Effector CD4-positive, alpha-beta T cell (primary cell): ENCODE data around the gene VPS52.

ENCODE experiments used
- DNase-seq: peaks from one replicate; pipeline ENCODE4 v3.0.0-alpha.2; 2020
- total RNA-seq: gene quantifications from one replicate; lab custom pipeline; 2026; lab: John Stamatoyannopoulos, UW

The VPS52 gene
- 49.3 reads per million, percentile 68 among the genes with 10 or more reads in this experiment for total RNA-seq

GRCh38 chr6:33271468-33272274, at the start of gene VPS52, which contains the start of gene RPS18:
Gene VPS52 (minus strand): TSS chr6:33271876. CDS start chr6:33271675, 201 bp downstream.
Gene RPS18 (plus strand): TSS chr6:33272075. CDS start chr6:33272120, 45 bp downstream.
- DNase-seq = peak; percentile 89

- DNase-seq = no peak
Observed at GRCh38 chr6:33321227-33321626, 49.6 kb upstream of the VPS52 start.

DNA sequence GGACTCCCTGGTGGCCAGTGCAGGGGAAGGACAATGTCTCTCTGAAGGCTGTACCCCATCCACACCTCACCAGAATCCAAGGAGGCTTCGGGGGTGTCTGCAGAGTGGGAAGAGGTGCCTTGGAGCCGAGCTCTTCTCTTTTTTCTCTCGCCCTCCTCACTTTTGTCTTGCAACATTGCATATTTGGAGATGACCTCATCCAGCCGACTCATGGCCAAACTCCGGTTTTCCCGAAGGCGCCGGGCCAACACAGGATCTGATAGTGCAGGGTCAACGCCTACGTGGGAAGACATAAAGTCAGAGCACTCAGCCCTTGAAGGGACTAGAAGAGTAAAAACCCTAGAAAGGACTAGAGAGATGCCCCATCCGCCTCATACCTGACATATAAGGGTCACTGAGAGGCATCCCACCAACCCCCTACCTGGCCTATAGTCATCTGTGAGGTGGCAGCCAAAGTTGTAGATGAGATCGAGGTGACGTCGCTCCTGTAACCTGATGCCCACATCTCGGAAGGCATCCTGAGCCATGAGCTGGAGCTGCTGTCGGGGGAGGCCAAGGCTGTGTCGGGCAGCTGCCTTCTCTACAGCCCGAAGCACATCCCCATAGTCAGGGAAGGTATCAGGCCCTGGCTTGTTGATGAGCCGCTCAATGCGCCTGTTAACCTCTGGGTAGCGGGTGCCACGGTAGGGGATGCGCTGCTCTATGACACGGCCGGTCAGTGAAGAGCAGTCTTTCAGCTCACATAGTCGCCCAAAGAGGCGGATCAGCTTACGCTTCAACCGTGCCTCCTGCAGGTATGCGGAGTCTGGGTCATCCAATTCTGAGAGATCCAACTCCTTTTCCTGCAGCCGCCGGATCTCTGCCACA, 48.9 kb upstream of the VPS52 start:
- no peak for DNase-seq

DNA sequence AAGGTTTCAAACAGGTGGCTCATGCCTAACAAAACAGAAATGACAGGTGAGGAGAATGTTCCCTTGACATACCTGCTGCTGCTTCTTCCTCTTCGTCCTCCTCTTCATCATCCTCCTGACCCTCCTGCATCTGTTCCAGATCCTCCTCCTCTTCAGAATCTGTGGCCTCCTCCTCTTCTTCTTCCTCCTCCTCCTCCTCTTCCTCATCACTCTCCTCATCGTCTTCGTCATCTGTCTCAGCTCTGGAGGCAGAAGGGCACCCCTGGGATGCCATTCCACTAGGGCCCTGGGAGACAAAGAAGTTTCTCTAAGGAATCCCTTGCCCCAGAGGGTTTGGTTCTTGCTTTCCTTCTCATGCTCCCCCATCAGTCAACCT, 48.3 kb upstream of the VPS52 start:
- DNase-seq = no peak

GRCh38 chr6:33318426-33319073, 46.9 kb upstream of the VPS52 start:
- no peak for DNase-seq

DNA sequence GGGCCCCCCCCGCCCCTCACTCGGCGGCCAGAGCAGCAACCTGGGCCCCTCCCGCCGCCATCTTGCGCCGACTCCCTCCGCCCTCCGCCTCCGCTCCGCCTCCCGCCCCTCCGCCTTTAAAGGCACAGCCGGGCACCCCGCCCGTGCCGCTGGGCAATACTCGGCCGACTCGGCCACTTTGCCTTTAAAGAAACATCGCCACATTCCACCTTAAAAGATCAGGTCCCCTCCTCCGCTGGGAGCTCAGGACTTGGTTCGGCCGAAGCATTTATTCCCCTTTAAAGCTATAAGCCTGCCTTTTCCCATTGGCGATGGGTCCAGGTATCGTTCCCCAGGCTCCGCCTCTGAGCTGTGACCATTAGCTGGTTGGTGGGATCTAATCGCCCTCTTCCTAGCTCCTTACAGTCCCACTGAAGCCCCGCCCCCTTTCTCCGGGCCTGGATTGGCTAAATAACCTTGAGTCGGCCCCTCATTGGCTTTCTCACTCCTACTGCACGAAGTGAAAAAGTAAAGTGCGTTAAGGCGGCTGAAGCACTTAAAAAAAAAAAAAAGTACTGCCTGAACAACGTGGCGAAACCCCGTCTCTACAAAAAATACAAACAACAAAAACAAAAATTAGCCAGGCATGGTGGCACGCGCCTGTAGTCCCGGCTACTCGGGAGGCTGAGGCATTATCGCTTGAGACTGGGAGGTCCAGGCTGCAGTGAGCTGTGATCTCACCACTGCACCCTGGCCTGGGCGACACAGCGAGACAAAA, 46.2 kb upstream of the VPS52 start, which contains the start of gene ZBTB22:
Gene ZBTB22, minus strand, starts transcription at position 76 of the 757 bp plus-strand sequence. CDS start 828 bp downstream, outside the sequence.
- DNase-seq = peak; percentile 95

- no peak for DNase-seq
Observed at GRCh38 chr6:33317419-33317668, 45.7 kb upstream of the VPS52 start.

- DNase-seq = no peak
Observed at GRCh38 chr6:33316603-33317418, 45.1 kb upstream of the VPS52 start.

DNA sequence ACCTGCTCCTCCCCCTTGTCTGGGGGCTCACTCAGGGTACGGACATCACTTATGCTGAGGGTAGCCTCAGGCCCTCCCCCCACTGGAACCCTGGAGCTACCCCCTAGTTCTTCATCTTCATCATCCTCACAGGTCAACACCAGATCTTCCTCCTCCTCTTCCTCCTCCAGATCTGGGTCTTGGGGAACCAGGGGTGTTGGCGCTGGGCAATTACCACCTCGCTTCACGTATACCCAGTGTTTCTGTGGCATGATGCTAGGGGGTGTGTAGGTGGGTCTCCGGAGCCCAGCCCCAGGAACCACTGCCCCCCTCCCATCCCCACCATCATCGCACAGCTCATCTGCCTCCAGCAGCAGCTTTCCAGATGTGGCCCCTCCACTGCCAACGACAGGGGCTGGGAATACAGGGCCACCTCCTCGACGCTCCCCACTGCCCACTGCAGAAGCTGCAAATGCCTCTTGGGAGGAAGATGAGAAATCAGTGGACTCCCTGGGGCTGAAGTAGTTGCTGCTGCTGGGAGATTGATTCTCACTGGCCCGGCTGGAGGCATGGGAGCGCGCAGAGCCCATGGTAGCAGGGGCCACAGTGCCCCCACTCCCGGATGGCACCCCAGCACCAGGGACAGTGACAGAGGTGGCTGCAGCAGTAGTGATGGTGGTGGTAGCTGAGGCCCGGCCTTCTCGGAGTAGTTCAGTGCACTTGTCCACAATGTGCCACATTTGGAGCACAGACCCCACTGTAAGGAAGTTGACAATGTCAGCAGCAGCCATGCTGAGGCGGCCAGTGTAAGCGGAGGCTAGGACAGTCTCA, 44.3 kb upstream of the VPS52 start:
- DNase-seq = no peak

DNA sequence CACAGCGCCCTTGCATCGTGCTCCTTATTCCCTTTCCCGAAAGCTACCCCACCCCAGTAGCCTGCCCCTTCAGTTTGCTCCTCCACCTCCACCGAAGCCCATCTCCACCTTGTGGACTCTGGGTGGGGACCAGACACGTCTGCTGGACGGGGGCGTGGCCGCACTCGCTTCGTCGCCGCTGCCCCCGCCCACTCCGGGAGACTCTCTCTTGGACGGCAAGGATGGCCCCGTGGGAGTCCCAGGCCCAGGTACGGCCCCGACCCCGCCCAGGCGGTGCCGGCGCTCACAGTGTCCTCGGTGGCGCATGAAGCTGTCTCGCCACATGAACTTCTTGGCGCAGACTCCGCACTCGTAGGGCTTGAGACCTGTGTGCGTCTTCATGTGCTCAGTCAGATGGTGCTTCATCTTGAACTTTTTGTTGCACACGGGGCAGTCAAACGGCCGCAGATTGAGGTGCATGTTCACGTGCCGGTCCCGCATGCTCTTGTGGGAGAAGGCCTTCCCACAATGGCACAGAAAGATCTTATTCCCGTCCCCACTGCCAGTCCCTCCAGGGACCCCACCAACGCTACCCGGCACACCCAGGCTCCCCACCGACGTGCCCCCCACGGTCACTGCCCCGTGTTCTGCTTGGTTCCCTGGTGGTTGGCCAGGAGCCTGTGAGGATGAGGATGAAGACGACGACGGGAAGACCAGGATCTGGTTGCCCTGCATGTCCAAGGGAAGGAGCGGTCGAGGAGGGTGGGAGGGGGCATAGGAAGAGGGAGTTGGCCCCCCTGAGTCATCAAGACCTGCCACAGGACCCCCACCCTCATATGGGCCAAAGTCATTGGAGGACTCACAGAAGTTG, 43.5 kb upstream of the VPS52 start:
- no peak for DNase-seq

DNA sequence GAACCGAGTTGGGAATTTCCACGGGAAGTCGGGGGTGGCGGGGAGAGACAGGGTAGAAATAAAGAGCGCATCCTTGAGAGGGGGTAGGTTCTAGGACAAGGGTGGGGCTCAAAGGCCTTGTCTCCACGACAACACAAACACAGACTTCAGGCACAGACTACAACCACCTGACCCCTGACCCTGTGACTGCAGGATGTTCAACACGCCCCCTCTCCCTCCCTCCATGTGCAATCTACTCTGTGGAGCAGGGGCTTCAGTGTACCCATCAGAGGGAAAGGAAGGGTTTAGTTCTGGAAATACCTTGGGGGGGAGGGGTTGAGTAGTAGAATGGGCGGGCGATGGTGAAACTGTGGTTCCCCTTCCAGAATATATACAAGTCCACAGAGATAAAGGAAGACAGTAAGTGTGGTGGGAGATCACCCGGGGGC, 42.9 kb upstream of the VPS52 start:
- peak; percentile 73 for DNase-seq

GRCh38 chr6:33313709-33314514, 42.2 kb upstream of the VPS52 start, which contains the start of gene TAPBP:
Gene TAPBP (minus strand): TSS chr6:33314078. CDS start chr6:33314041, 37 bp downstream.
- DNase-seq = peak; percentile 84

DNA sequence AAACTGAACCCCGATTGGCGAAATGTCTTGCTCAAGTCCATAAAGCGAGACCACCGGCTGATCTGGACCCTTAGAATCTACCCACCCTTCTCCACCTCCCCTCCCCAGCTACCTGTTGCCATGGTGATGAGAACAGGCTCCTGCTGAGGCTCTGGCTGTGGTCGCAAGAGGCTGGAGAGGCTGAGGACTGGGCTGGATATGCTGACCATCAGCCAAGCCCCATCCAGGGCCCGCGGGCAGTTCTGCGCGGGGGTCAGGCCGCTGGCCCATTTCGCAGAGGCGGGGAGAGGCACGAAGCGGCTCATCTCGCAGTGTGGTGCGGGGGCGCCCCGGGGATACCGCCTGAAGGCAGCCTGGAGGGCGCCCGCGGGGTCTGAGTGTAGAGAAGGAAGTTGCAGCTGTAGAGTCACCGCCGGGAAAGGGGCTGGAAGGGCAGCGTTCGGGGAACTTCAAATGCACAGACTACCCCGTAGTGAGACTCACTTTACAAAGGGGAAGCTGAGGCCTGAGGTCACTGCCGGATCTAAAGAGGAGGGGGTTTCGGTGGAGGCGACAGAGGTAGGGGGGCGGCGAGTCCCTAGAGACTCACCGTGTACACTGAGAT, 41.5 kb upstream of the VPS52 start:
- peak; percentile 25 for DNase-seq

DNA sequence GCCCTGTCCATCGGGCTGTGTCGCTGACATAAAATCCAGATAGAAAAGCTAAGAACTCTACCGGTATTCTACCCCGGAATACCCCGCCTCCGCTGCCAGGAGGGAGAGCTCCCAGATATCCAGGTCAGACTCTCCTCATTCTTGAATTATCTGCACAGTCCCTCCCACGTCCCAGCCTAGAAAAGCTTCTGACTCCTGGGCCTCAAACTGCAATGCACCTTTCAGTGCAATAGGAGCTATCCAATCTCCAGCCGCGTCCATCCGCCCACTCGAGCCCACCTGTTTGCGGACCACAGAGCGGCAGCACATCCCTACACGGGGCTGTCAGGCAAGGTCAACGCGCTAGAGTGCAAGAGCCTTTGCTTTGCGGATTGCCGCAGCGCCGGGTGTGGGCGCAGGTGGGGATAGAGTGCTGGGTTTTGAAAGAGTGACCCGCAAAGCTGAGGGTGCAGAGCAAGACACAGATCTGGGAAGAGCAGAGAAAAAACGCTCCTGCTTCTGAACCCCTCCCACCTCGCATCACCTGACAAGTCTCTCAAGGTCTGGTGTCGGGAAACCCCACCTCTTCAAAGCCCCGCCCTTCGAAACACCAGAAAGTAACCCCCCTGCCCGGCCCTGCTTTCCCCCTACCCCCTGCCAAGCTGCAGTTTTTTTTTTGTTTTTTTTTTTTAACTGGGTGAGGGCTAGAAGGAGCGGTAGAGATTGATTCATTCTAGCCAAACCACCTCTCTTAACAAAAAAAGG, 40.9 kb upstream of the VPS52 start:
- DNase-seq = peak; percentile 83

DNA sequence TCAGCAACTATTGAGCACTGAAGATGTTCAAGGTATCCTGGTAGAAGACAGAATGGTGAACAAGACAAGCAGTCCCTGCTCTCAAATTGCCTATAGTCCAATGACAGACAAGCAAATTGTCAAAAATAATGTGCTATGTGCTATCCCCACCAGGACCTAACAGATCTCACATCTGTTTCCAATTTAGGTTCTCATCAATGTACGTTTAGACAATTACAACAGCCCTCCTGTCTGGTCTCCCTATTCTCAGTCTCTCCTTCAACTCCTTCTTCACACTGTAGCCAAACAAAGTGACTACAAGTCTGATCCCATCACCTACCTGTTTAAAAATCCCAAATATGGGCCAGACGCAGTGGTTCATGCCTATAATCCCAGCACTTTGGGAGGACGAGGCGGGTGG, 34.7 kb upstream of the VPS52 start:
- no peak for DNase-seq

GRCh38 chr6:33305052-33305451, 33.4 kb upstream of the VPS52 start:
- DNase-seq = no peak

- no peak for DNase-seq
Observed at GRCh38 chr6:33304216-33304615, 32.5 kb upstream of the VPS52 start.
